Activated CD8-positive, alpha-beta memory T cell treated with anti-CD3 and anti-CD28 coated beads, Interleukin-2, amount 10 ng/mL, durations not matched to agents 7 days and 5 days (primary cell): ENCODE results near the gene NDST1. TPM values are rescaled to one million over a fixed set of nuclear protein-coding genes. Genes with fewer than 3 reads are reported as not detected.

Experiments
- ATAC-seq: fragments of 150-1000 bp; cut with Tn5 transposase; one replicate; pipeline ENCODE4 v1.10.0; 2021; ENCODE audit warnings: moderate library complexity
- CTCF ChIA-PET: fragments of 350-600 bp; sonication (Branson Sonifier 250); formaldehyde crosslinking; loops from one replicate; lab custom pipeline; 2021; ENCODE audit warnings: antibody characterized with exemption; lab: Charles Lee
- DNase-seq: peaks from one replicate; pipeline ENCODE4 v3.0.0-alpha.2; 2020
- H3K27ac Mint-ChIP-seq: one replicate; pipeline ENCODE4 v1.8.0; 2021; ENCODE audit warnings: mild to moderate bottlenecking, mixed read lengths
- H3K27me3 Mint-ChIP-seq: one replicate; pipeline ENCODE4 v1.8.0; 2021; ENCODE audit warnings: mixed read lengths
- H3K36me3 Mint-ChIP-seq: one replicate; pipeline ENCODE4 v1.8.0; 2021; ENCODE audit warnings: mild to moderate bottlenecking, mixed read lengths
- H3K4me1 Mint-ChIP-seq: one replicate; pipeline ENCODE4 v1.8.0; 2021; ENCODE audit warnings: mixed read lengths
- H3K4me3 Mint-ChIP-seq: one replicate; pipeline ENCODE4 v1.8.0; 2021; ENCODE audit warnings: mild to moderate bottlenecking, moderate library complexity, mixed read lengths
- H3K9me3 Mint-ChIP-seq: one replicate; pipeline ENCODE4 v1.8.0; 2022; ENCODE audit warnings: low read depth, mixed read lengths
- total RNA-seq, 2 experiments: library from RNA; stranded (reverse); gene quantifications; one replicate each; pipeline ENCODE4 v1.2.3, GENCODE V29; 2021

Gene NDST1
- total RNA-seq, 2 experiments from 2014 or later, result 0.58 to 0.68 TPM

GRCh38 chr5:150590979-150591695, 83.2 kb downstream of the NDST1 start:
- H3K36me3 Mint-ChIP-seq, result no peaks in the 10 kb centered on the region
- no peak overlapping the region for H3K27ac Mint-ChIP-seq
- no peaks in the 10 kb centered on the region for H3K9me3 Mint-ChIP-seq
- CTCF ChIA-PET, result no interaction called here
- no peaks in the 10 kb centered on the region for H3K4me1 Mint-ChIP-seq
- H3K27me3 Mint-ChIP-seq, result peaks cover 4% of the 10 kb centered on the region
- no peak for DNase-seq
- H3K4me3 Mint-ChIP-seq, result no peak overlapping the region
- ATAC-seq, result no peak

- ATAC-seq (no peak), DNase-seq (no peak)
- CTCF ChIA-PET, result no interaction called here
- no peaks in the 10 kb centered on the region for H3K36me3 Mint-ChIP-seq
- H3K27me3 Mint-ChIP-seq, result peaks cover 4% of the 10 kb centered on the region
- H3K27ac Mint-ChIP-seq, result no peak overlapping the region
- no peaks in the 10 kb centered on the region for H3K4me1 Mint-ChIP-seq
- no peaks in the 10 kb centered on the region for H3K9me3 Mint-ChIP-seq
- no peak overlapping the region for H3K4me3 Mint-ChIP-seq
These were observed 85.7 kb downstream of the NDST1 start for GRCh38 chr5:150593593-150593992.

DNA sequence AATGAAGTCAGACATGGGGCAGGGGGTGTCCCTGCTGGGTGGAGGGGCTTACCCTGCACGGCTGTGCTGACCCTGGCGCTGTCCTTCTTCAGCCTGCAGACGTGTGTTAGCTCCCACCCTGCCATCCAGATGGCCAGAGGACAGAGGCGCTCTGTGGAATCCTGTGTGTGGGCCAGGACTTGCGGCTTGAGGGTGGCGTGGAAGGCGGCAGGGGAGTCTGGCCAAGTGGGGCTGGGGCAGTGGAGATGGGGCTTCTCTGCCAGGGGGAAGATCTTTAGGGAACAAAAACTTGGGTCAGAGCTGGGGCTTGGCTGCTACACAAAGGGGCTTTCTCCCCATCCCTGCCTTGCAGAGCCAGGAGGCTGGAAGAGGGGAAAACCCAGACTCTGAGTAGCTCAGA, 86.1 kb downstream of the NDST1 start:
- ATAC-seq (no peak), DNase-seq (no peak)
- Mint-ChIP-seq H3K9me3 (no peaks in the 10 kb centered on the region), H3K36me3 (no peaks in the 10 kb centered on the region), H3K4me3 (no peak overlapping the region), H3K27me3 (peaks cover 4% of the 10 kb centered on the region), H3K27ac (no peak overlapping the region), H3K4me1 (no peaks in the 10 kb centered on the region)
- CTCF ChIA-PET, result no interaction called here

GRCh38 chr5:150595466-150596031, 87.6 kb downstream of the NDST1 start:
- no peak for ATAC-seq
- CTCF ChIA-PET, result no interaction called here
- Mint-ChIP-seq H3K4me3 (no peak overlapping the region), H3K9me3 (no peaks in the 10 kb centered on the region), H3K27ac (no peak overlapping the region), H3K27me3 (no peaks in the 10 kb centered on the region), H3K4me1 (no peaks in the 10 kb centered on the region), H3K36me3 (no peaks in the 10 kb centered on the region)
- no peak for DNase-seq

GRCh38 chr5:150596313-150596712, 88.4 kb downstream of the NDST1 start:
- Mint-ChIP-seq H3K4me3 (no peak overlapping the region), H3K27ac (no peak overlapping the region), H3K36me3 (no peaks in the 10 kb centered on the region), H3K27me3 (no peaks in the 10 kb centered on the region), H3K4me1 (no peaks in the 10 kb centered on the region), H3K9me3 (no peaks in the 10 kb centered on the region)
- CTCF ChIA-PET, result no interaction called here
- ATAC-seq (no peak), DNase-seq (no peak)

DNA sequence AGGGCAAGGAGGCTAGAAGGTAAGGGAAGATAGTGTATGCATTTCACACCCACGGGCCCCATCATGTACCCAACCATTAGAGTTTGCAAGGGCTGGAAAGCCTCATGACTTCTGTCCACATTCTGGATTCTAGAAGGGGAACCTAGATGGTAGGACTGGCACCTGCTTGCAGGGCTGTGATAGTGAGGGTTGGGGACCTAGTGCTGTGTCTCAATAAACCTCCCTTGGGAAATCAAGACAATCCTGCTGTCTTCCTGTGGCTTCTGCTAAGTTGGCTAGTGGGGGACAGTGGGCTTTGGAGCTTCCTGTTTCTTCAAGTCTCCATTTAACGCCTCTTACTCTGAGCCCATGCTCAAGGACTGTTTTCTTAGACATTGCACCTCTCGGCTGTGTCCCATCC, 88.9 kb downstream of the NDST1 start:
- Mint-ChIP-seq H3K4me3 (no peak overlapping the region), H3K36me3 (no peaks in the 10 kb centered on the region), H3K4me1 (no peaks in the 10 kb centered on the region), H3K27me3 (no peaks in the 10 kb centered on the region), H3K9me3 (no peaks in the 10 kb centered on the region), H3K27ac (no peak overlapping the region)
- DNase-seq, result no peak
- CTCF ChIA-PET, result no interaction called here
- no peak for ATAC-seq

- Mint-ChIP-seq H3K4me3 (no peak overlapping the region), H3K27me3 (no peaks in the 10 kb centered on the region), H3K4me1 (no peaks in the 10 kb centered on the region), H3K27ac (no peak overlapping the region), H3K36me3 (no peaks in the 10 kb centered on the region), H3K9me3 (no peaks in the 10 kb centered on the region)
- no peak for ATAC-seq
- CTCF ChIA-PET, result no interaction called here
- DNase-seq, result no peak
These were observed 90.1 kb downstream of the NDST1 start for GRCh38 chr5:150598006-150598405.

DNA sequence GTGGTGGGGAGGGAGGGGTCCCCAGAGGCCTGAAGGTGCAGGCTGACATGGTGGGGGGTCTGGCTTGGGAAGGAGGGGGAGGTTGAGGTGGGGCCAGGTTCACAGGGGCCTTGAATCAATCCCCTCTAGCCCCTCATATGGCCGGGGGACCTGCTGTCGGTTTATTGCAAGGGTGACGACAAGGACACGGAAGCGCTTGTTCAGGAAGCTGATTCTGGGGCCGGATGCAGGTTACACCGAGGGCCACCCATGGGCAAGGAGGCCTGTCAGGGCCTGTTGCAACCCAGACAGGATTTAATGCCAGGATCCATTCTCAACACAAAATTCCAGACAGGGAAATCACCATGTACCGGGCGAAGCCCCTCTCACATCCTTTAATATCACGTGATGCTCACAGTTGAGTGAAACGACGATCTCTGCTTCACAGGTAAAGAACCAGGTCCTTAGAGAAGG, 90.9 kb downstream of the NDST1 start:
- H3K36me3 Mint-ChIP-seq, result no peaks in the 10 kb centered on the region
- H3K4me1 Mint-ChIP-seq, result no peaks in the 10 kb centered on the region
- ATAC-seq (no peak), DNase-seq (no peak)
- H3K9me3 Mint-ChIP-seq, result no peaks in the 10 kb centered on the region
- CTCF ChIA-PET, result no interaction called here
- H3K27me3 Mint-ChIP-seq, result no peaks in the 10 kb centered on the region
- H3K27ac Mint-ChIP-seq, result no peak overlapping the region
- H3K4me3 Mint-ChIP-seq, result no peak overlapping the region

GRCh38 chr5:150599281-150599680, 91.3 kb downstream of the NDST1 start:
- ATAC-seq (no peak), DNase-seq (no peak)
- Mint-ChIP-seq H3K36me3 (no peaks in the 10 kb centered on the region), H3K4me1 (no peaks in the 10 kb centered on the region), H3K4me3 (no peak overlapping the region), H3K9me3 (no peaks in the 10 kb centered on the region), H3K27ac (no peak overlapping the region), H3K27me3 (no peaks in the 10 kb centered on the region)
- CTCF ChIA-PET, result no interaction called here

DNA sequence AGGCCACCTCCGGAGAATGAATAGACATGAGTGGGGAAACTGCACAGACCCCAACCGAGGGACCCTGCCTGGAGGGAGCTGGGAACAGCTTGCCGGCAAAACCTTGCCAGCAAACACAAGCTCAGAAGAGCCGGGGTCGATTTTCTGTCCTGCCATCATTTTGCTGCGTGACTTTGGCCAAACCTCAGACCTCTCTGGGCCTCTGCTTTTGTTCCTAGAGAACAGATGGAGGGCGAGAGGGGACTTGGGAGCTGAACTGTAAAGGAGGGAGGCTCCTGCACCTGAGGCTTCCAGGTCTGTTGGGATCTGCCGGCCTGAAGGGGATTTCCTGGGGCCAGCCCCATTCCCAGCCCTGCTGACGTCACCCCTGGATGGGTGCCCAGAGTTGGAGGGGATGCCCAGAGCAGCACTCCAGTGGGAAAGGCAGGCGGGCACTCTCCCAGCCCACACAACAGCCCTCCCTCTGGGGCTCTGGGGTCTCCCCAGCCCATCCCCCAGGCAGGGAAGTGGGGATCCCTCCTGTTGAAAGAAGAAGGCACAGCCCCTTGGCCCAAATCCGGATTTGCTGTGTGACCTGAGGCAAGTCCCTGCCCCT, 92.1 kb downstream of the NDST1 start:
- H3K27me3 Mint-ChIP-seq, result no peaks in the 10 kb centered on the region
- DNase-seq, result no peak

GRCh38 chr5:150600616-150601490, 92.9 kb downstream of the NDST1 start:
- CTCF ChIA-PET, result no interaction called here
- H3K27ac Mint-ChIP-seq, result no peak overlapping the region
- DNase-seq, result no peak
- no peak overlapping the region for H3K4me3 Mint-ChIP-seq
- ATAC-seq, result no peak
- H3K36me3 Mint-ChIP-seq, result no peaks in the 10 kb centered on the region
- H3K9me3 Mint-ChIP-seq, result no peaks in the 10 kb centered on the region
- H3K4me1 Mint-ChIP-seq, result no peaks in the 10 kb centered on the region
- no peaks in the 10 kb centered on the region for H3K27me3 Mint-ChIP-seq

More for the DNA sequence above, 92.1 kb downstream of the NDST1 start:
- H3K36me3 Mint-ChIP-seq, result no peaks in the 10 kb centered on the region
- no peak overlapping the region for H3K4me3 Mint-ChIP-seq
- ATAC-seq, result no peak
- no peak overlapping the region for H3K27ac Mint-ChIP-seq
- H3K9me3 Mint-ChIP-seq, result no peaks in the 10 kb centered on the region
- CTCF ChIA-PET, result no interaction called here
- H3K4me1 Mint-ChIP-seq, result no peaks in the 10 kb centered on the region

GRCh38 chr5:150601491-150602345, 93.8 kb downstream of the NDST1 start:
- CTCF ChIA-PET, result no interaction called here
- no peak for DNase-seq
- no peak overlapping the region for H3K4me3 Mint-ChIP-seq
- no peaks in the 10 kb centered on the region for H3K36me3 Mint-ChIP-seq
- no peak for ATAC-seq
- H3K4me1 Mint-ChIP-seq, result no peaks in the 10 kb centered on the region
- H3K9me3 Mint-ChIP-seq, result no peaks in the 10 kb centered on the region
- H3K27ac Mint-ChIP-seq, result no peak overlapping the region
- no peaks in the 10 kb centered on the region for H3K27me3 Mint-ChIP-seq

DNA sequence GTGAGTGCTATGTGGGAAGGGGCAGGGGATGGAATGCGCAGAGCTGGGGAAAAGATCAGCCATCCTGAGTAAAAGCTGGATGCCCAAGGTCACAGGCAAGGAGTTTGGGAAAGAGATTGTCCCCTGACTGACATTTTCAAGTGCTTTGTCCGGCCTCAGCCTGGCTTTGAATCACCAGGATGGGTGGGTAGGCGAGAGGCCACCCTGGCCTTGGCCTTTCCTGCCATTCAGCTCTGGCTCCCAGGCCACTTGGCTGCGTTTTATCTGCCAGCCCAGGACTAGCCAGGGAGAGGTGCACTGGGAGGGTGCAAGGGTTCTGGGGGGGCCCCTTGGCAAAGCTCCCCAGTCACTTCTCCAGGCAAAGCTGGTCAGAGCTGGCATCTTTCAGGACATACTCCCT, 95.1 kb downstream of the NDST1 start:
- Mint-ChIP-seq H3K4me1 (no peaks in the 10 kb centered on the region), H3K4me3 (no peak overlapping the region), H3K27me3 (no peaks in the 10 kb centered on the region), H3K36me3 (no peaks in the 10 kb centered on the region), H3K27ac (no peak overlapping the region), H3K9me3 (no peaks in the 10 kb centered on the region)
- ATAC-seq (no peak), DNase-seq (no peak)
- CTCF ChIA-PET, result interaction anchor here (2.2 kb wide), 1 partner anchor 9 kb away, joined by 9 read pairs; no protein-coding TSS in a partner anchor
